Breast epithelium (tissue), 4 donors: ENCODE data around the gene PCBP4. TPM values are rescaled to one million over a fixed set of nuclear protein-coding genes. Genes with fewer than 3 reads are reported as not detected.
A peak's percentile ranks its signal among the peaks of the same experiment; 100 is the strongest.

Experiments used
- DNase-seq, 2 donors: peaks; one replicate each; pipeline ENCODE4 v3.0.0-alpha.2; 2019; ENCODE audit warnings: low spot score in 2 of 2
- H3K27ac ChIP-seq, 2 donors: fragments of 200-600 bp; sonication (generic) in 1 of 2; one replicate each; pipeline ENCODE4 v1.5.1; 2016 to 2019; ENCODE audit warnings: mild to moderate bottlenecking in 1 of 2
- H3K27me3 ChIP-seq, 2 donors: fragments of 200-600 bp; sonication (generic) in 1 of 2; one replicate each; pipeline versions ENCODE4 v1.5.1 to v1.6.0; 2017 to 2019; ENCODE audit warnings: control low read depth in 1 of 2, mild to moderate bottlenecking in 1 of 2
- H3K36me3 ChIP-seq: fragments of 200-600 bp; one replicate; pipeline ENCODE4 v1.5.1; 2019
- H3K4me1 ChIP-seq, 2 donors: fragments of 200-600 bp; sonication (generic); one replicate each; pipeline ENCODE4 v1.5.1; 2016 to 2019; ENCODE audit warnings: control low read depth in 1 of 2
- H3K4me3 ChIP-seq, 3 donors: fragments of 200-600 bp; sonication (generic); 1 replicate in 2 of 3; 2 replicates in 1 of 3; pipeline ENCODE4 v1.5.1; 2016 to 2019; ENCODE audit warnings: mild to moderate bottlenecking in 3 of 3, moderate library complexity in 2 of 3
- H3K9me3 ChIP-seq, 2 donors: fragments of 200-600 bp; sonication (generic) in 1 of 2; one replicate each; pipeline ENCODE4 v1.5.1; 2016 to 2019; ENCODE audit warnings: control low read depth in 1 of 2
- CTCF ChIP-seq, 3 donors: fragments of 450-650 bp; IDR thresholded peaks; one replicate each; pipeline ENCODE4 v1.5.1; 2016 to 2017; ENCODE audit warnings: antibody characterized with exemption in 3 of 3, mild to moderate bottlenecking in 3 of 3, moderate library complexity in 3 of 3
- POLR2A ChIP-seq: fragments of 450-650 bp; IDR thresholded peaks from one replicate; pipeline ENCODE4 v1.6.1; 2016; ENCODE audit warnings: antibody characterized with exemption, mild to moderate bottlenecking, moderate library complexity
- POLR2AphosphoS5 ChIP-seq, 3 donors: sonication (generic); formaldehyde crosslinking; IDR thresholded peaks; one replicate each; pipeline ENCODE4 v1.6.1; 2017; ENCODE audit warnings: antibody characterized with exemption in 3 of 3
- intact Hi-C: fragments of 100-400 bp; cut with DNase I; formaldehyde crosslinking; loops from one replicate; pipeline ENCODE4 v1.15.1; 2023; ENCODE audit warnings: low total_unique reads
- total RNA-seq, 3 donors: library from RNA; depleted of rRNA; stranded (reverse); fragments of >200 nt; gene quantifications; one replicate each; pipeline ENCODE4 v1.1.0, GENCODE V29; 2016

The PCBP4 gene
- total RNA-seq, 3 donors from 2014 or later, result 36.2 to 51.8 (median 51.2) TPM

- no peak for TF ChIP-seq POLR2AphosphoS5 (IDR thresholded peaks at IDR 0.05)
- TF ChIP-seq POLR2A, result no peak
- no peak for TF ChIP-seq CTCF (IDR thresholded peaks at IDR 0.05)
- H3K27me3 ChIP-seq, result no peaks in the 10 kb centered on the region
- no peak overlapping the region for H3K27ac ChIP-seq
- H3K9me3 ChIP-seq, result no peaks in the 10 kb centered on the region
- H3K4me3 ChIP-seq, result no peak overlapping the region
- intact Hi-C loops, result no loop called here
- no peaks in the 10 kb centered on the region for H3K36me3 ChIP-seq
- peaks cover 7 to 18% of the 10 kb centered on the region in 2 donors for H3K4me1 ChIP-seq
- no peak for DNase-seq
These were observed 22.0 kb downstream of the PCBP4 start for GRCh38 chr3:51945031-51945840.

- Histone ChIP-seq H3K9me3 (no peaks in the 10 kb centered on the region), H3K36me3 (no peaks in the 10 kb centered on the region), H3K4me3 (no peak overlapping the region), H3K4me1 (peaks cover 7 to 18% of the 10 kb centered on the region in 2 donors), H3K27ac (no peak overlapping the region), H3K27me3 (no peaks in the 10 kb centered on the region)
- DNase-seq, result no peak
- TF ChIP-seq POLR2AphosphoS5 (IDR thresholded peaks at IDR 0.05), result no peak
- no peak for TF ChIP-seq CTCF (IDR thresholded peaks at IDR 0.05)
- intact Hi-C loops, result no loop called here
These were observed 22.7 kb downstream of the PCBP4 start for GRCh38 chr3:51944451-51945021.

- peak overlapping the region in 2 of 3 donors; percentile 77 to 94 for H3K4me3 ChIP-seq
- H3K36me3 ChIP-seq, result no peaks in the 10 kb centered on the region
- H3K4me1 ChIP-seq, result peaks cover 7 to 18% of the 10 kb centered on the region in 2 donors
- intact Hi-C loops, result loop anchor here (2.0 kb wide), 1 partner anchor 31 kb away; the partner anchor contains the start of genes ABHD14A and ABHD14B
- H3K27ac ChIP-seq, result peak overlapping the region; percentile 96 to 98
- no peaks in the 10 kb centered on the region for H3K27me3 ChIP-seq
- no peak for DNase-seq
- H3K9me3 ChIP-seq, result no peaks in the 10 kb centered on the region
- TF ChIP-seq CTCF (IDR thresholded peaks at IDR 0.05) (no peak), POLR2A (no peak), POLR2AphosphoS5 (IDR thresholded peaks at IDR 0.05) (no peak)
These were observed 23.5 kb downstream of the PCBP4 start for GRCh38 chr3:51943451-51944391.

- no peak for TF ChIP-seq POLR2A
- Histone ChIP-seq H3K9me3 (no peaks in the 10 kb centered on the region), H3K27ac (peak overlapping the region; percentile 96 to 98), H3K36me3 (no peaks in the 10 kb centered on the region), H3K4me3 (peak overlapping the region; percentile 44 to 94 (median 77)), H3K27me3 (no peaks in the 10 kb centered on the region), H3K4me1 (peaks cover 7 to 18% of the 10 kb centered on the region in 2 donors)
- intact Hi-C loops, result loop anchor here (2.0 kb wide), 1 partner anchor 32 kb away; the partner anchor contains the start of genes ABHD14A and ABHD14B
- DNase-seq, result peak in 1 of 2 donors; percentile 60
These were observed 24.4 kb downstream of the PCBP4 start for GRCh38 chr3:51942603-51943450.
